ES-I3 (cell line): ENCODE results near the gene CYSRT1.

ENCODE experiments used
- H3K36me3 ChIP-seq: 2 replicates; pipeline ENCODE4 v1.6.1; 2013; ENCODE audit warnings: mild to moderate bottlenecking, low read length, control low read depth, moderate library complexity; ENCODE audit not compliant: insufficient read depth
- H3K4me1 ChIP-seq: 2 replicates; pipeline ENCODE4 v1.6.1; 2013; ENCODE audit warnings: mild to moderate bottlenecking, control low read depth, low read length; ENCODE audit not compliant: insufficient read depth
- H3K9ac ChIP-seq: 2 replicates; pipeline ENCODE4 v1.6.1; 2013; ENCODE audit warnings: low read depth, mild to moderate bottlenecking, low read length, moderate library complexity
- H3K9me3 ChIP-seq: 2 replicates; pipeline ENCODE4 v1.6.1; 2013; ENCODE audit warnings: mild to moderate bottlenecking, low read length, moderate library complexity; ENCODE audit not compliant: control insufficient read depth, insufficient read depth

The CYSRT1 gene

DNA sequence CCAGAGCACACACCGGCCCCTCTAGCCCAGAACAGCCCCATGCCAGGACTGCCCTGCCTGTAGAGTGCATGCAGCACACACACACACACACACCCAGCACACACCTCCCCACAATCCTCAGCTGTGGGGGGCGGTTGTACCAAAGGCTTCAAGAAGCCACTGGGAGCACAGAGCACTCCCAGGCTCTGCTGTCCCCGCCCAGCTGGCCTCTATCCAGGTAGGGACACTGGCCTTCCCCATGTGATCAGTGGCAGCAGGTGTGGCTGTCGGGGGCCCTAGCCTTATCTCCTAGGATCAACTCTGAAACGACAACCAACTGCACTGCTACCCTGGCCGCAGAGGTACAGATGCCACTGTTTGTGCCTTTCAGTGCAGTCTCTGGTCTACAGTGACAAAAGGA, 38.6 kb upstream of the CYSRT1 start:
- Histone ChIP-seq H3K9me3 (no peaks in the 10 kb centered on the region), H3K4me1 (peaks cover 6% of the 10 kb centered on the region; the same call in 1 of the 2 replicates), H3K36me3 (0 out of 2 replicates have a peak, but pooled peaks cover under 1% of the 10 kb centered on the region), H3K9ac (no peak overlapping the region)

GRCh38 chr9:137187386-137187785, 37.6 kb upstream of the CYSRT1 start:
- no peaks in the 10 kb centered on the region for H3K9me3 ChIP-seq
- peaks cover 6% of the 10 kb centered on the region; the same call in 1 of the 2 replicates for H3K4me1 ChIP-seq
- H3K9ac ChIP-seq = peak overlapping the region; percentile 78; the same call in 1 of the 2 replicates
- no peaks in the 10 kb centered on the region for H3K36me3 ChIP-seq

DNA sequence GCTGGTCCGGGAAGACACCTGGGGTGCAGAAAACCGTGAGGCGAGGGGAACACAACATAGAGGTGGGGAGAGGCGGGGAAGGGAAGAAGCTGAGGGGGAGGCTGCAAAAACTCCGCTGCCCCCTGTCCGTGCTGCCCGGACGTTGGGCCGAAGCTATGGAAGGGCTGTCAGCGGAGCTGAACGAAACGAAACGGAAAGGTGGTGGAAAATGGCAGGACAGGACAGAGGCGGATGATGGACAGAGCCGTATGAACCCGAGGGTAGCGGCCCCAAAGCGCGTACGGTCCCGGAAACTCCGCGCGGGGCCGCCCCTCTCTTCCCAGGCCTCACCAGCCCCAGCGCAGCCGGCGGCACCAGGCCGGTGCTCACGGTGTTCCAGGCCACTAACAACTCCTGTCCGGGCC, 36.9 kb upstream of the CYSRT1 start:
- peak overlapping the region; percentile 78 for H3K9ac ChIP-seq
- H3K36me3 ChIP-seq = no peaks in the 10 kb centered on the region
- H3K9me3 ChIP-seq = no peaks in the 10 kb centered on the region
- H3K4me1 ChIP-seq = peaks cover 6% of the 10 kb centered on the region; the same call in 1 of the 2 replicates

DNA sequence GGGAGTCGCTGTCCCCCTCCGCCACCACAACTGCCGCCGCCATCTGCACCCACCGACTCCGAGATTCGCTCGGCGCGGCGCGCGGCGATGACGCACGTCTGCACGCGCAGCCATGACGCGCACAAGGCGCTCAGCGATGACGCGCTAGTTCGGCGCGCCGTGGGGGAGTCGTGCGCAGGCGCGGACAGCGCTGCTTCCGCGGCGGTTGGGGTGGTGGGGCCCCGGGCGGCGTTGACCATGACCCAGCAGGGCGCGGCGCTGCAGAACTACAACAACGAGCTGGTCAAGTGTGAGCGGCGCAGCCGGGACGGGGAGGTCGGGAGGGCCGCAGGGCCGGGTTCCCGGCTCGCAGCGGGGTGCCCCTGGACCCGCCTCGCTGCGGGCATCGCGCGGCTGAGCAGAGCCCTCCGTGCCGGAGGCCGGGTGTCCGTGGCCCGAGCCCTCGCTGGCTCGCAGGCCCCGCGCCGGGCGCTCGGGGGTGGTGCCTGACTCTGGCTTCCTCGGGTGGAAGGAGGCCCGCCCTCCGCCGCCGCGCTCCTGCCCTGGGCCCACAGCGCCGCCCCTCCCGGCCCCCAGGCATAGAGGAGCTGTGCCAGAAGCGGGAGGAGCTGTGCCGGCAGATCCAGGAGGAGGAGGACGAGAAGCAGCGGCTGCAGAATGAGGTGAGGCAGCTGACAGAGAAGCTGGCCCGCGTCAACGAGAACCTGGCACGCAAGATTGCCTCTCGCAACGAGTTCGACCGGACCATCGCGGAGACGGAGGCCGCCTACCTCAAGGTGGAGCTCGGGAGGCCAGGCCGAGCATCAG, 36.3 kb upstream of the CYSRT1 start, which contains the start of the genes ANAPC2 and SSNA1:
TSS of gene ANAPC2 (minus strand) at position 71 of the 807 bp plus-strand sequence. CDS start at position 43, 28 bp downstream.
TSS of gene SSNA1 (plus strand) at position 187 of the 807 bp plus-strand sequence. CDS start at position 238, 51 bp downstream.
- H3K4me1 ChIP-seq = peaks cover 6% of the 10 kb centered on the region; the same call in 1 of the 2 replicates
- H3K9me3 ChIP-seq = no peaks in the 10 kb centered on the region
- peak within 1 kb of the TSS; percentile 78 for H3K9ac ChIP-seq
- H3K36me3 ChIP-seq = no peaks in the 10 kb centered on the region

GRCh38 chr9:137189297-137190295, 35.4 kb upstream of the CYSRT1 start:
- no peaks in the 10 kb centered on the region for H3K9me3 ChIP-seq
- H3K36me3 ChIP-seq = no peaks in the 10 kb centered on the region
- peak overlapping the region; percentile 78 for H3K9ac ChIP-seq
- H3K4me1 ChIP-seq = peaks cover 6% of the 10 kb centered on the region; the same call in 1 of the 2 replicates

- no peaks in the 10 kb centered on the region for H3K9me3 ChIP-seq
- no peaks in the 10 kb centered on the region for H3K36me3 ChIP-seq
- H3K4me1 ChIP-seq = peaks cover 6% of the 10 kb centered on the region; the same call in 1 of the 2 replicates
- H3K9ac ChIP-seq = no peak overlapping the region
Observed at GRCh38 chr9:137190315-137190856, 34.6 kb upstream of the CYSRT1 start.

- Histone ChIP-seq H3K36me3 (no peaks in the 10 kb centered on the region), H3K4me1 (peaks cover 6% of the 10 kb centered on the region; the same call in 1 of the 2 replicates), H3K9me3 (no peaks in the 10 kb centered on the region), H3K9ac (no peak overlapping the region)
Observed at GRCh38 chr9:137191245-137191644, 33.7 kb upstream of the CYSRT1 start.

GRCh38 chr9:137191691-137192447, 33.1 kb upstream of the CYSRT1 start:
- peaks cover 6% of the 10 kb centered on the region; the same call in 1 of the 2 replicates for H3K4me1 ChIP-seq
- H3K9ac ChIP-seq = no peak overlapping the region
- no peaks in the 10 kb centered on the region for H3K9me3 ChIP-seq
- no peaks in the 10 kb centered on the region for H3K36me3 ChIP-seq

DNA sequence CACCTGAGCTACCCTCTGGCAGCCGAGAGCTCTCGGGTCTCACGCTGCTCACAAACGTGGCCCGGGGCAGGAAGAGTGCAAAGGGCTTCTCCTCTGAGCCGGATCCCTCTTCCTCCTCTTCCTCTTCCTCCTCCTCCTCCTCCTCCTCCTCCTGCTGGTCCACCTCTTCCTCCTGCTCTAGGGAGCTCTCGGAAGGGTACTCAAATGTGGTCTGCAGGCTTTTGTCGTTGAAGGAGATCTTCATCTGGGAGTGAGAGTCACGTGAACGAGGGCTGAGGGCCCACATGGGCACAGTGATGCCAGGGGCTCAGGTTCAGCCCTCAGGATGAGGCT, 32.6 kb upstream of the CYSRT1 start:
- H3K36me3 ChIP-seq = no peaks in the 10 kb centered on the region
- H3K9me3 ChIP-seq = no peaks in the 10 kb centered on the region
- no peak overlapping the region for H3K9ac ChIP-seq
- H3K4me1 ChIP-seq = peaks cover 6% of the 10 kb centered on the region; the same call in 1 of the 2 replicates

GRCh38 chr9:137192859-137193258, 32.1 kb upstream of the CYSRT1 start:
- H3K4me1 ChIP-seq = peaks cover 6% of the 10 kb centered on the region; the same call in 1 of the 2 replicates
- no peak overlapping the region for H3K9ac ChIP-seq
- no peaks in the 10 kb centered on the region for H3K36me3 ChIP-seq
- H3K9me3 ChIP-seq = no peaks in the 10 kb centered on the region

GRCh38 chr9:137193771-137194170, 31.2 kb upstream of the CYSRT1 start:
- H3K36me3 ChIP-seq = no peaks in the 10 kb centered on the region
- peaks cover 6% of the 10 kb centered on the region; the same call in 1 of the 2 replicates for H3K4me1 ChIP-seq

DNA sequence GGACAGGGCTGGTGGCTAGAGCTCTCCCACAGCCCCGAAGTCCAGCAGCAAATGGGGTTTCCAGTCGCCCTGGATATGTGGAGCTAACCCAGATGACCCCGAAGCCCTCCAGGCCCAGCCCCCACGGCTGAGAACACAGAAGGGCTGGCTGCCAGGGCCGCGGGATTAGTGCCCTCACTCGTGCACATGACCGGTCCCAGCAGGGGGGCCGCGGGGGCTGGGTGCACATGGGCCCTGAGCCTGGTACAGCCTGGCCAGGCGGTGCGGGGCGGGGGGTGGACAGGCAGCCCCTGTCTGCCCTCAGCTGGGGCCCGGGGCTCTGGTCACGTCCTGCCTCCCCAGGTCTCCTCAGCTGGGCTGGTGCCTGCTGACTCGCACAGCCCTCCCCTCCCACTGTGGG, 30.6 kb upstream of the CYSRT1 start:
- peaks cover 3% of the 10 kb centered on the region; the same call in 1 of the 2 replicates for H3K4me1 ChIP-seq
- H3K9ac ChIP-seq = no peak overlapping the region
- H3K9me3 ChIP-seq = no peaks in the 10 kb centered on the region
- H3K36me3 ChIP-seq = no peaks in the 10 kb centered on the region

More at GRCh38 chr9:137193771-137194170, 31.2 kb upstream of the CYSRT1 start:
- Histone ChIP-seq H3K9me3 (no peaks in the 10 kb centered on the region), H3K9ac (no peak overlapping the region)

DNA sequence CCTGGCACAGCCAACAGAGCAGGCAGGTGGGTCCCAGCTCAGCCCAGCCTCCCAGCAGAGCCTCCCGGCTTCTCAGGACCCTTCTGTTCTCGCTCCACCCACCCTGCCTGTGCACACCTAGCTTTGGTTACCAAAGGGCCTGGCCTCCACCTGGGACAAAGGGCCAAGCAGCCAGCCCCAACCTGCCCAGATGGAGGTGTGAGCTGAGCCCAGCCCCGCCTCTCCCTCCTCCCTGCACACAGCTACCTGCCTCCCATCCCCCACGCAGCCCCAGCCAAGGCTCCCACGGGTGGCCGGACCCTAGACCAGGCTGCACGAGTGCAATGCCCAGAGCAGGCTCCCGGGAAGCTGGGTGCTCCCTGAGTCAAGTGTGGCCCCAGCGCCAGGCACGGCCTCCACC, 30.1 kb upstream of the CYSRT1 start:
- Histone ChIP-seq H3K4me1 (no peaks in the 10 kb centered on the region; the same call in 1 of the 2 replicates), H3K36me3 (no peaks in the 10 kb centered on the region), H3K9me3 (no peaks in the 10 kb centered on the region), H3K9ac (no peak overlapping the region)
